Right lobe of liver (tissue), 6 donors: ENCODE data around the gene RPL12. TPM values are rescaled to one million over a fixed set of nuclear protein-coding genes. Genes with fewer than 3 reads are reported as not detected.
A peak's percentile ranks its signal among the peaks of the same experiment; 100 is the strongest.

Experiments
- ATAC-seq, 4 donors: fragments of 200-7000 bp; cut with Tn5 transposase; one replicate each; pipeline ENCODE4 v1.9.1; 2020; ENCODE audit warnings: mild to moderate bottlenecking in 4 of 4, moderate library complexity in 4 of 4
- DNase-seq, 3 donors: peaks; one replicate each; pipeline ENCODE4 v3.0.0-alpha.2; 2020
- H3K27ac ChIP-seq, 3 donors: fragments of 200-600 bp; one replicate each; pipeline ENCODE4 v1.8.0; 2022
- H3K27me3 ChIP-seq, 2 donors: fragments of 200-600 bp; one replicate each; pipeline ENCODE4 v1.8.0; 2022
- H3K36me3 ChIP-seq, 4 donors: fragments of 200-600 bp; sonication (generic) in 1 of 4; one replicate each; pipeline versions ENCODE4 v1.5.1 to v1.8.0; 2017 to 2022; ENCODE audit warnings: control low read depth in 1 of 4
- H3K4me1 ChIP-seq, 4 donors: fragments of 200-600 bp; sonication (generic) in 1 of 4; one replicate each; pipeline versions ENCODE4 v1.5.1 to v1.8.0; 2017 to 2022; ENCODE audit warnings: control low read depth in 1 of 4
- H3K4me3 ChIP-seq, 3 donors: fragments of 200-600 bp; one replicate each; pipeline ENCODE4 v1.8.0; 2022
- H3K9me3 ChIP-seq, 4 donors: fragments of 200-600 bp; sonication (generic) in 1 of 4; one replicate each; pipeline versions ENCODE4 v1.5.1 to v1.8.0; 2017 to 2022; ENCODE audit warnings: control low read depth in 1 of 4
- POLR2A ChIP-seq: fragments of 450-650 bp; IDR thresholded peaks from one replicate; pipeline ENCODE4 v1.6.1; 2017; ENCODE audit warnings: antibody characterized with exemption, mild to moderate bottlenecking
- WGBS: methylation state at CpG from one replicate; pipeline ENCODE4 v1.1.6; 2018; ENCODE audit warnings: low coverage, low lambda C conversion rate; ENCODE audit not compliant: insufficient coverage; ENCODE audit errors: missing lambda C conversion rate; 5-methylcytosine and 5-hydroxymethylcytosine counted together
- intact Hi-C, 2 donors: fragments of 100-400 bp; cut with DNase I; formaldehyde crosslinking; loops; one replicate each; pipeline versions ENCODE4 v1.11.2 to v1.14.1; 2022
- long read RNA-seq: library from polyadenylated mRNA; unstranded; transcript quantifications from one replicate; pipeline ENCODE4 v2.0.0, GENCODE V29; 2019
- total RNA-seq, 6 experiments: library from RNA; depleted of rRNA in 2 of 6; stranded (reverse); fragments of >200 nt in 2 of 6; fragmentation: NEBNext Ultra II Directional in 3 of 6; extraction: Animal tissue kit (Norgen Biotek cat#: 25700) in 3 of 6; gene quantifications; one replicate each; pipeline versions ENCODE4 v1.1.0 to v1.2.4, GENCODE V29; 2016 to 2023
- TF ChIP-seq, protein P1 (sequence below), 4 donors: fragments of 200-600 bp in 3 of 4; fragments of 450-650 bp in 1 of 4; IDR thresholded peaks; one replicate each; pipeline versions ENCODE4 v1.5.1 to v1.8.0; 2016 to 2022; ENCODE audit warnings: antibody characterized with exemption in 4 of 4, mild to moderate bottlenecking in 2 of 4
- donor health status: DM: no; HTN: yes; CAD: no.
- donor health status: DM: no; HTN: no; CAD: no.
- donor health status: DM: no; HTN: no; CAD: no.
- donor health status: DM: no; HTN: yes; CAD: no.
- donor health status: DM: no; HTN: yes; CAD: no.

RPL12 gene
- 100 to 1,000 TPM; 271 to 907 (median 364) TPM for total RNA-seq
- long read RNA-seq, transcript RPL12-201 (7 exons, 633 nt), result major isoform, 246 of 302 reads
- long read RNA-seq, partial matches to known transcripts, result 52 of 302 reads
- long read RNA-seq, other reads (novel, unspliced or antisense), result 4 of 302 reads

DNA sequence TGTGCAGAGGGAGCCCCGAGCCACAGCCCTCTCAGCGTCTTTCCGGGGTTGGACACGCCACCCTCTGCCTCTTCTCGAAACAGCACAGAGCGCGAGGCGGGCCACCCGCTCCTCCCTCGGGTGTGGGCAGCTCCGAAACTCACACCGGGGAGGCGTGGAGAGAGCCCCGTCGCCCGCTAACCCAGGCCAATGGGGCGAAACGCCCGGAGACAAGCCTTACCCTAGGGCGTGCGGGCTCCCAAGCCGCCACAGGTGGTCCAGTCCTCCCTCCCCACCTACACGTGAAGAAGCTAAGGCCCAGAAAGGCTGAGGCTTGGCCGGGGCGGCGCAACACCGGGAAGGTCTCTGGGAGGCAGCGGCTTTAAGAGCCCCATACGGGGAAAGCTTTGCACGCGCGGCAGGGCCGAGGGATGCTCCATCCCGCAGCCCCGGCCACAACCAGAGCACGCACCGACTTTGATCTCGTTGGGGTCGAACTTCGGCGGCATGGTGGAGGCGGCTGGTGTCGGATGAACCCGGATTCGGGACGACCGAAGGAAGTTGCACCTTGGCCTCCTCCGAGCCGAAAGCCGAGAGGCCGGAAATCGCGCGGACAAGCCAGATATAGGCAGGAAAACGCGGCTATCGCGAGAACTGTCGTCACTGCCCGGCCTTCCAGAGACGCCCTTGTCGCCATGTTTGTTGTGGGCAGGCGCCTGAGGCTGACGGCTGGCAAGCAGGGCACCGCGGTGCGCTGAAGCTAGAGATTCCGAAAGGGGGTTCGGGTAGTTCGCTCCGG, at the start of gene RPL12, which contains the start of gene LRSAM1:
Gene RPL12 (minus strand): TSS at position 577 of the 778 bp plus-strand sequence. CDS start 89 bp downstream, at position 488.
Gene LRSAM1 (plus strand): TSS at position 681 of the 778 bp plus-strand sequence. CDS start 3,018 bp downstream, outside the sequence.
- DNase-seq (peak; percentile 96 to 97 (median 97)), ATAC-seq (peak; percentile 70 to 82 (median 80))
- TF ChIP-seq, protein P1, sequence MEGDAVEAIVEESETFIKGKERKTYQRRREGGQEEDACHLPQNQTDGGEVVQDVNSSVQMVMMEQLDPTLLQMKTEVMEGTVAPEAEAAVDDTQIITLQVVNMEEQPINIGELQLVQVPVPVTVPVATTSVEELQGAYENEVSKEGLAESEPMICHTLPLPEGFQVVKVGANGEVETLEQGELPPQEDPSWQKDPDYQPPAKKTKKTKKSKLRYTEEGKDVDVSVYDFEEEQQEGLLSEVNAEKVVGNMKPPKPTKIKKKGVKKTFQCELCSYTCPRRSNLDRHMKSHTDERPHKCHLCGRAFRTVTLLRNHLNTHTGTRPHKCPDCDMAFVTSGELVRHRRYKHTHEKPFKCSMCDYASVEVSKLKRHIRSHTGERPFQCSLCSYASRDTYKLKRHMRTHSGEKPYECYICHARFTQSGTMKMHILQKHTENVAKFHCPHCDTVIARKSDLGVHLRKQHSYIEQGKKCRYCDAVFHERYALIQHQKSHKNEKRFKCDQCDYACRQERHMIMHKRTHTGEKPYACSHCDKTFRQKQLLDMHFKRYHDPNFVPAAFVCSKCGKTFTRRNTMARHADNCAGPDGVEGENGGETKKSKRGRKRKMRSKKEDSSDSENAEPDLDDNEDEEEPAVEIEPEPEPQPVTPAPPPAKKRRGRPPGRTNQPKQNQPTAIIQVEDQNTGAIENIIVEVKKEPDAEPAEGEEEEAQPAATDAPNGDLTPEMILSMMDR (IDR thresholded peaks at IDR 0.05), result peak in 2 of 4 donors; percentile 7 to 8
- peak; percentile 99 for TF ChIP-seq POLR2A
- intact Hi-C loops, result no loop called here
- peak within 1 kb of the TSS; percentile 87 to 93 (median 90) for H3K27ac ChIP-seq
- peak within 1 kb of the TSS; percentile 89 to 93 (median 92) for H3K4me3 ChIP-seq
- H3K9me3 ChIP-seq, result no peaks in the 10 kb centered on the region
- H3K4me1 ChIP-seq, result peaks cover 0 to 45% (median 13%) of the 10 kb centered on the region in 4 donors
- whole genome bisulfite sequencing, result under 1% methylated on average over 29 of the region's 71 CpGs
- H3K36me3 ChIP-seq, result peaks cover 5 to 32% (median 21%) of the 10 kb centered on the region in 4 donors
- no peaks in the 10 kb centered on the region for H3K27me3 ChIP-seq

DNA sequence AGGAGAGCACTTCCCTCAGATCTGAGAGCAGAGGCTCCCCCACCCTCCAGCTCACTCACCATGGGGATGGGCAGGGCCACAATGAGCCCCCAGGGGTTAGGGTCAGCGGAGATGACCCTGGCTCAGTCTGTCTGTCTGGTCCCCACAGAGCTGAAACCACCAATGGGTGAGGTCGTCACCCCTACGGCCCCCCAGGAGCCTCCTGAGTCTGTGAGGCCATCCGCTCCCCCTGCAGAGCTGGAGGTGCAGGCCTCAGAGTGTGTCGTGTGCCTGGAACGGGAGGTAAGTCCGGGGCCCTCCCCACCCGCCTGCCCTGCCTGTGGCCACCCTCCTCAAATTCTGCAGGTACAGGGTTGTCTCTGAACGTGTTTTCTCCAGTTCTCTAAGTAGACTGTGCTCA, 49.7 kb upstream of the RPL12 start:
- H3K4me3 ChIP-seq, result no peak overlapping the region
- DNase-seq (no peak), ATAC-seq (no peak)
- H3K27ac ChIP-seq, result no peak overlapping the region
- intact Hi-C loops, result loop anchor here (10.0 kb wide), 3 partner anchors 224 to 424 kb away; no protein-coding TSS in a partner anchor
- WGBS, result 40% methylated on average over 1 of the region's 9 CpGs
- no peaks in the 10 kb centered on the region for H3K27me3 ChIP-seq
- H3K4me1 ChIP-seq, result no peaks in the 10 kb centered on the region
- no peaks in the 10 kb centered on the region for H3K9me3 ChIP-seq
- peaks cover 3 to 15% (median 8%) of the 10 kb centered on the region in 4 donors for H3K36me3 ChIP-seq
- no peak for TF ChIP-seq POLR2A
- TF ChIP-seq, protein P1 (IDR thresholded peaks at IDR 0.05), result no peak

DNA sequence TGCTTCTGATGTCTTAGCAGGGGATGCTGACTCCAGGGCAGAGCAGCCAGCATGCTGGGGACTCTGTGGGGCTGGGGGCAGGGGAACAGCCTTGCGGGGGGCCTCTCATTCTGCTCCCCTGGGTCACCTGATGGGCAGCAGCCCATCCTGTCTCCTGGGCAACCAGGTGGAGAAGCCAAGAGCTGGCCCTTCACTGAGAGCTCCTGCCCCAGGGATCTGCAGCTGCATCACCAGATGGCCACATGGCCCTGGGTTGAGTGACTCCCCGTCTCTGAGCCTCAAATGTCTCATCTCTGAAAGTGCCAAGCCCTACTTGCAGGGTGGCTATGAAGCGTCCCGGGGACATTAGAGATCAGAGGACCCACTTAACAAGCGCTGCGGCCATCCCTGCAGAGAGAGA, 49.2 kb upstream of the RPL12 start:
- no peak for TF ChIP-seq POLR2A
- peaks cover 3 to 20% (median 8%) of the 10 kb centered on the region in 4 donors for H3K36me3 ChIP-seq
- intact Hi-C loops, result loop anchor here (10.0 kb wide), 3 partner anchors 224 to 424 kb away; no protein-coding TSS in a partner anchor
- ATAC-seq, result no peak
- WGBS, result 57% methylated on average over 1 of the region's 6 CpGs
- H3K4me3 ChIP-seq, result no peak overlapping the region
- no peaks in the 10 kb centered on the region for H3K27me3 ChIP-seq
- no peak for DNase-seq
- H3K4me1 ChIP-seq, result no peaks in the 10 kb centered on the region
- no peak overlapping the region for H3K27ac ChIP-seq
- no peaks in the 10 kb centered on the region for H3K9me3 ChIP-seq

DNA sequence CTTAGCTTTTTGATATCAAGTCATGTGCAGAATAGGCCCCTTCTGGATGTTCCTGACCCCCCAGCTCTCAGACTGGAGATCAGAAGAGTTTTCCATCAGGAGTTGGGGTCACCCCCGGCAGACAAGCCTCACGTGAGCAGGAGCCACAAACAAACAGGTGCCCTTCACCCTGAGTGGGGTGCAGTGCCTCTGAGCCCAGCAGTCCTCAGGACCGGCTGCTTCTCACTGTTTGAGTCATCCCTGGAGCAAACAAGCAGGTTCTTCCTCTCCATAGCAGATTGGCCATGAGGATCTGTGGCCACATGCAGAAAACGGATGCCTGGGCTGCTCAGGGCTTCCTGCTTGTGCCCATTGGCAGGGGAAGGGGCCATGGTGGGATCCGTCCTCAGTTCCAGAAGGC, 47.1 kb upstream of the RPL12 start:
- ATAC-seq, result no peak
- TF ChIP-seq, protein P1 (IDR thresholded peaks at IDR 0.05), result no peak
- no peak for TF ChIP-seq POLR2A
- no peak for DNase-seq
- 100% methylated on average over 2 of the region's 5 CpGs for WGBS
- peaks cover 3 to 32% (median 10%) of the 10 kb centered on the region in 4 donors for H3K36me3 ChIP-seq
- intact Hi-C loops, result no loop called here
- no peaks in the 10 kb centered on the region for H3K27me3 ChIP-seq
- H3K4me1 ChIP-seq, result no peaks in the 10 kb centered on the region
- H3K9me3 ChIP-seq, result no peaks in the 10 kb centered on the region
- H3K27ac ChIP-seq, result no peak overlapping the region
- H3K4me3 ChIP-seq, result no peak overlapping the region
